ENCODE results near the gene CACNG5. TPM values are rescaled to one million over a fixed set of nuclear protein-coding genes. Genes with fewer than 3 reads are reported as not detected.

Gene CACNG5
- total RNA-seq, 1 donor from 2014 or later: not detected

DNA sequence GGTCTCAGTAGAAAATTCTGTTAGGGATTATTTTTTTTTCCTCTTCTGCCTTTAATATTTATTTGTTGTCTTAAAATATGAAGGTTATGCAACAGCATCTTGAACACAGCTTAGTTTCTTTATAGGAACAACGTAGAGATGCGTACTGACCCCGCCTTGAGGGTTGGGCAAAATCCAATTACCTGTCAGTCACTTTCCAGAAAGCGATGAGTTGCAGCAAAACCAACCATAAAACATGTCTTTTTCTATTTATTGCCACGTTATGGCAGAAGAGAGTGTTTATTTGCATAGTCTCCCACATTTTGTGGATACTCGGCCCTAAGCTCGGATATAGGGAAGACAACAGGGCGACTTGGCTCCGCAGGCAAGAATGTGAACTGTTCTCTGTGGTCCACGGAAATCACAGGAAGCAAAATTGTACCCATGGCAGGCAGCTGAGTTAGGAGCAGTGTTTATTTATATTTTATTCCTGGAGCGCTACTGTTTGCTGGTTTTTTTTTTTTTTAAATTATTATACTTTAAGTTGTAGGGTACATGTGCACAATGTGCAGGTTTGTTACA, 44.3 kb upstream of the CACNG5 start:
- no peak overlapping the region for H3K4me3 Mint-ChIP-seq (ENCODE audit: unreplicated experiment)
- H3K36me3 Mint-ChIP-seq (ENCODE audit: unreplicated experiment): peaks cover 51% of the 10 kb centered on the region
- no peak for DNase-seq (ENCODE audit: extremely low spot score, unreplicated experiment)
- no peaks in the 10 kb centered on the region for H3K9me3 Mint-ChIP-seq (ENCODE audit: unreplicated experiment)
- TF ChIP-seq, protein P1, sequence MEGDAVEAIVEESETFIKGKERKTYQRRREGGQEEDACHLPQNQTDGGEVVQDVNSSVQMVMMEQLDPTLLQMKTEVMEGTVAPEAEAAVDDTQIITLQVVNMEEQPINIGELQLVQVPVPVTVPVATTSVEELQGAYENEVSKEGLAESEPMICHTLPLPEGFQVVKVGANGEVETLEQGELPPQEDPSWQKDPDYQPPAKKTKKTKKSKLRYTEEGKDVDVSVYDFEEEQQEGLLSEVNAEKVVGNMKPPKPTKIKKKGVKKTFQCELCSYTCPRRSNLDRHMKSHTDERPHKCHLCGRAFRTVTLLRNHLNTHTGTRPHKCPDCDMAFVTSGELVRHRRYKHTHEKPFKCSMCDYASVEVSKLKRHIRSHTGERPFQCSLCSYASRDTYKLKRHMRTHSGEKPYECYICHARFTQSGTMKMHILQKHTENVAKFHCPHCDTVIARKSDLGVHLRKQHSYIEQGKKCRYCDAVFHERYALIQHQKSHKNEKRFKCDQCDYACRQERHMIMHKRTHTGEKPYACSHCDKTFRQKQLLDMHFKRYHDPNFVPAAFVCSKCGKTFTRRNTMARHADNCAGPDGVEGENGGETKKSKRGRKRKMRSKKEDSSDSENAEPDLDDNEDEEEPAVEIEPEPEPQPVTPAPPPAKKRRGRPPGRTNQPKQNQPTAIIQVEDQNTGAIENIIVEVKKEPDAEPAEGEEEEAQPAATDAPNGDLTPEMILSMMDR (IDR thresholded peaks at IDR 0.05): no peak
- H3K27ac Mint-ChIP-seq (ENCODE audit: unreplicated experiment): no peak overlapping the region
- H3K4me1 Mint-ChIP-seq (ENCODE audit: unreplicated experiment): no peaks in the 10 kb centered on the region
- H3K27me3 Mint-ChIP-seq (ENCODE audit: unreplicated experiment): no peaks in the 10 kb centered on the region

DNA sequence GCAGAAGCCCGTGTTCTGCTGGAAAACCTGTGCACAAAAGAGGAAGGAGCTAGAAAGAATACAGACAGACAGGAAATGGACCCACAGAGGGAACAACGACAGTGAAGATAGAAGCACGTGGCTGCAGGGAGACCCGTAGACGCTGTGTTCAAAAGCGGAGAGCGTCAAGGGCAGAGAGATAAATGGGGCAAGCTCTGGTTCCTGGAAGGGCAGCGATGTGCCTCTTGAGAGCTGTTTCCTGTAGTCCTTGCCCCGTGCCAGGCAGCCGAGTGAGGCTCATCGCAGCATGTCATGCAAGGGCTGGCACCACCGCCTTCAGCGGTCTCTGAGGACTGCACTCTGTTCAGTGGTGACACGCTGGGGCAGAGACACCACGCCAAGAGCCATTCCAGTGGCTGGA, 43.6 kb upstream of the CACNG5 start:
- Mint-ChIP-seq H3K9me3 (ENCODE audit: unreplicated experiment) (no peaks in the 10 kb centered on the region), H3K4me1 (ENCODE audit: unreplicated experiment) (no peaks in the 10 kb centered on the region), H3K4me3 (ENCODE audit: unreplicated experiment) (no peak overlapping the region), H3K27me3 (ENCODE audit: unreplicated experiment) (no peaks in the 10 kb centered on the region), H3K36me3 (ENCODE audit: unreplicated experiment) (peaks cover 54% of the 10 kb centered on the region), H3K27ac (ENCODE audit: unreplicated experiment) (no peak overlapping the region)
- no peak for DNase-seq (ENCODE audit: extremely low spot score, unreplicated experiment)
- TF ChIP-seq, protein P1 (IDR thresholded peaks at IDR 0.05): no peak

DNA sequence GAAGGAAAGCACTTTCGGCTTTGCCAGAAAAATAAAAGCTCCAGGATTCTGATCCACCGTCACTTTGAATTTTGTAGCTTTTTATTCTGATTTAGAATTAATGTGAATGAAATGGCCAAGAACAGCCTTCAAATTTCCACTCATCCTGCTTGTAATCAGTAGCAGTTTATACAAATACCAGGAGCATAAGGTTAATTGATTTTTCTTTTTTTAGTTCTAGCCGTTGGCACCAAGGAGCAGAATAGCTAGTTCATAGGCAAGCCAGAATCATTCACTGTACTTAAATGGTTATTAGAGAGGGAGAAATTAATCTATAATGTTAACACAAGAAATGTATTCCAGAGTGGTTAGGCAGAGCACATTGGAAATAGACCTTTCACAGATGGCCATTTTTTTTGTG, 41.1 kb upstream of the CACNG5 start:
- H3K27ac Mint-ChIP-seq (ENCODE audit: unreplicated experiment): no peak overlapping the region

DNA sequence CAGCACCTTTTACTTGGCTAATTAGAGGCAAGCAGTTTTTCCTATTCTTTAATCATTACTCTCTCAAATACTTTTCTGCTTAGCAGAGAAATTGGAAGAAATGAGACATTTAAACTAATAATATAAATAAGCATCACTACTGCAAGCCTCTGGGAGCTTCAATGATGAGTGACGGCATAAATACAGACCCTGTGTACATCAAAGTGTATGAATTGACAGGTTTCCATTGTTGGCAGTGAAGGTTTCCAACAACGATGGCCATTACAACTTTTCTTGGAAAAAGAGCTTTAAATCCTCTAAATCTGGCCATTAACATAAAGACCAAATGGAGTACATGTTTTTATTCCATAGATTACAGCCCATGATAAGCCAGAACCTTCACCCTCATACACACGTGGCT, 39.4 kb upstream of the CACNG5 start:
- TF ChIP-seq, protein P1 (IDR thresholded peaks at IDR 0.05): no peak

More for the DNA sequence above, 41.1 kb upstream of the CACNG5 start:
- H3K4me1 Mint-ChIP-seq (ENCODE audit: unreplicated experiment): no peaks in the 10 kb centered on the region
- H3K36me3 Mint-ChIP-seq (ENCODE audit: unreplicated experiment): peaks cover 51% of the 10 kb centered on the region
- no peaks in the 10 kb centered on the region for H3K9me3 Mint-ChIP-seq (ENCODE audit: unreplicated experiment)
- H3K27me3 Mint-ChIP-seq (ENCODE audit: unreplicated experiment): no peaks in the 10 kb centered on the region
- TF ChIP-seq, protein P1 (IDR thresholded peaks at IDR 0.05): no peak
- H3K4me3 Mint-ChIP-seq (ENCODE audit: unreplicated experiment): no peak overlapping the region
- no peak for DNase-seq (ENCODE audit: extremely low spot score, unreplicated experiment)

DNA sequence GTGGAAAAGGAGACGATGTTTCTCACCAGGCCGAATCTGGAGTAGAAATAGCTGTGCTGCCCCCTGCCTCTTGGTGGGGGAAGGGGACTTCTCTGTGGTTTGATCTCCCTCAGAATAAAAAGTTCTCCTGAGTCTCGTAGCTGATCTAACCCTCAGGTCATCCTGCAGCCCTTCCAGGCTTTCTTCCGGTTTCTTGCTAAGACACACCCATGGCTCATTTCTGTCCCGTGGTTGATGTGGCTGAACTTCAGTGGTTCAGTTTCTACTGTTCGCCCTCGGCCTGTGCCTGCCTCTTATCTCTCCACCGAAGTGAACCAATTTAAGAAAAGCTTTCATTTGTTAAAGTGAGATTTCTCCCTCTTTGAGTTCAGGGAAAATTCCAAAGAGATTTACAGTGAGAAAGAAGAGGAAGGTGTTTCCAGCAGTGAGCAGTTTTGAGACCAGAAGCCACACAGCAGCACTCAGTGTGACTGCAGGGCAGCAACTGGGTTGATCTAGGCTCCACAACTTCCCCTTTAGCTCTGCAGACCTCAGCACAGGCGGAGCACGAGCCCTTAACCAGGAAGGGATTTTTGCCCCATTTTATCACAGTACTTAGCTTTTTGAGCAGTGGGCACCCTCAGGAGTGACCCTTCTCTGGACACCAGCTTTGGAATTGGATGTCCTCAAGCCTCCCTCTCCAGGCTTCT, 34.9 kb upstream of the CACNG5 start:
- Mint-ChIP-seq H3K4me3 (ENCODE audit: unreplicated experiment) (no peak overlapping the region), H3K36me3 (ENCODE audit: unreplicated experiment) (peaks cover 37% of the 10 kb centered on the region), H3K27ac (ENCODE audit: unreplicated experiment) (no peak overlapping the region), H3K27me3 (ENCODE audit: unreplicated experiment) (no peaks in the 10 kb centered on the region), H3K9me3 (ENCODE audit: unreplicated experiment) (no peaks in the 10 kb centered on the region), H3K4me1 (ENCODE audit: unreplicated experiment) (no peaks in the 10 kb centered on the region)
- TF ChIP-seq, protein P1 (IDR thresholded peaks at IDR 0.05): no peak
- no peak for DNase-seq (ENCODE audit: extremely low spot score, unreplicated experiment)

More for the DNA sequence above, 39.4 kb upstream of the CACNG5 start:
- Mint-ChIP-seq H3K4me1 (ENCODE audit: unreplicated experiment) (no peaks in the 10 kb centered on the region), H3K27me3 (ENCODE audit: unreplicated experiment) (no peaks in the 10 kb centered on the region), H3K4me3 (ENCODE audit: unreplicated experiment) (no peak overlapping the region), H3K9me3 (ENCODE audit: unreplicated experiment) (no peaks in the 10 kb centered on the region), H3K36me3 (ENCODE audit: unreplicated experiment) (peaks cover 50% of the 10 kb centered on the region), H3K27ac (ENCODE audit: unreplicated experiment) (no peak overlapping the region)
- DNase-seq (ENCODE audit: extremely low spot score, unreplicated experiment): no peak

Data from osteocyte (in vitro differentiated cells).